ENCODE results near the gene FADD. TPM values are rescaled to one million over a fixed set of nuclear protein-coding genes. Genes with fewer than 3 reads are reported as not detected.
A peak's percentile ranks its signal among the peaks of the same experiment; 100 is the strongest.

FADD gene
- total RNA-seq, 2 donors from 2014 or later: 36.6 to 37.7 TPM

- peak; percentile 38 for DNase-seq
- TF ChIP-seq, protein P1, sequence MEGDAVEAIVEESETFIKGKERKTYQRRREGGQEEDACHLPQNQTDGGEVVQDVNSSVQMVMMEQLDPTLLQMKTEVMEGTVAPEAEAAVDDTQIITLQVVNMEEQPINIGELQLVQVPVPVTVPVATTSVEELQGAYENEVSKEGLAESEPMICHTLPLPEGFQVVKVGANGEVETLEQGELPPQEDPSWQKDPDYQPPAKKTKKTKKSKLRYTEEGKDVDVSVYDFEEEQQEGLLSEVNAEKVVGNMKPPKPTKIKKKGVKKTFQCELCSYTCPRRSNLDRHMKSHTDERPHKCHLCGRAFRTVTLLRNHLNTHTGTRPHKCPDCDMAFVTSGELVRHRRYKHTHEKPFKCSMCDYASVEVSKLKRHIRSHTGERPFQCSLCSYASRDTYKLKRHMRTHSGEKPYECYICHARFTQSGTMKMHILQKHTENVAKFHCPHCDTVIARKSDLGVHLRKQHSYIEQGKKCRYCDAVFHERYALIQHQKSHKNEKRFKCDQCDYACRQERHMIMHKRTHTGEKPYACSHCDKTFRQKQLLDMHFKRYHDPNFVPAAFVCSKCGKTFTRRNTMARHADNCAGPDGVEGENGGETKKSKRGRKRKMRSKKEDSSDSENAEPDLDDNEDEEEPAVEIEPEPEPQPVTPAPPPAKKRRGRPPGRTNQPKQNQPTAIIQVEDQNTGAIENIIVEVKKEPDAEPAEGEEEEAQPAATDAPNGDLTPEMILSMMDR (IDR thresholded peaks at IDR 0.05): no peak
- Histone ChIP-seq H3K4me1 (peaks cover 3% of the 10 kb centered on the region), H3K27ac (peak overlapping the region; percentile 88), H3K36me3 (no peaks in the 10 kb centered on the region), H3K27me3 (no peaks in the 10 kb centered on the region), H3K9ac (ENCODE audit: low read depth in 2 of 2, low read length in 2 of 2) (peak overlapping the region in 1 of 2 donors; percentile 38), H3K4me3 (no peak overlapping the region), H3K9me3 (no peaks in the 10 kb centered on the region)
- intact Hi-C loops (cut with DNase I): no loop called here
Measured at GRCh38 chr11:70226183-70226582, 23.1 kb downstream of the FADD start.

GRCh38 chr11:70226967-70227366, 23.9 kb downstream of the FADD start:
- Histone ChIP-seq H3K9ac (ENCODE audit: low read depth in 2 of 2, low read length in 2 of 2) (peak overlapping the region in 1 of 2 donors; percentile 38), H3K27me3 (no peaks in the 10 kb centered on the region), H3K9me3 (no peaks in the 10 kb centered on the region), H3K27ac (peak overlapping the region; percentile 88), H3K4me3 (no peak overlapping the region), H3K36me3 (no peaks in the 10 kb centered on the region), H3K4me1 (peaks cover 3% of the 10 kb centered on the region)
- intact Hi-C loops (cut with DNase I): no loop called here
- TF ChIP-seq, protein P1 (IDR thresholded peaks at IDR 0.05): peak; percentile 20
- no peak for DNase-seq

- Histone ChIP-seq H3K36me3 (no peaks in the 10 kb centered on the region), H3K4me1 (peaks cover 3% of the 10 kb centered on the region), H3K4me3 (no peak overlapping the region), H3K27ac (no peak overlapping the region), H3K9ac (ENCODE audit: low read depth in 2 of 2, low read length in 2 of 2) (no peak overlapping the region), H3K27me3 (no peaks in the 10 kb centered on the region), H3K9me3 (no peaks in the 10 kb centered on the region)
- TF ChIP-seq, protein P1 (IDR thresholded peaks at IDR 0.05): no peak
- intact Hi-C loops (cut with DNase I): no loop called here
- DNase-seq: no peak
Measured at GRCh38 chr11:70229737-70230136, 26.6 kb downstream of the FADD start.

- Histone ChIP-seq H3K9ac (ENCODE audit: low read depth in 2 of 2, low read length in 2 of 2) (no peak overlapping the region), H3K9me3 (no peaks in the 10 kb centered on the region), H3K4me3 (no peak overlapping the region), H3K36me3 (no peaks in the 10 kb centered on the region), H3K27me3 (no peaks in the 10 kb centered on the region), H3K4me1 (peaks cover 3% of the 10 kb centered on the region), H3K27ac (no peak overlapping the region)
- intact Hi-C loops (cut with DNase I): no loop called here
- TF ChIP-seq, protein P1 (IDR thresholded peaks at IDR 0.05): no peak
- no peak for DNase-seq
Measured at GRCh38 chr11:70230151-70230839, 27.2 kb downstream of the FADD start.

GRCh38 chr11:70230840-70231710, 28.0 kb downstream of the FADD start:
- Histone ChIP-seq H3K27ac (no peak overlapping the region), H3K36me3 (no peaks in the 10 kb centered on the region), H3K27me3 (no peaks in the 10 kb centered on the region), H3K9ac (ENCODE audit: low read depth in 2 of 2, low read length in 2 of 2) (no peak overlapping the region), H3K4me1 (peaks cover 3% of the 10 kb centered on the region), H3K9me3 (no peaks in the 10 kb centered on the region), H3K4me3 (no peak overlapping the region)
- TF ChIP-seq, protein P1 (IDR thresholded peaks at IDR 0.05): no peak
- DNase-seq: no peak
- intact Hi-C loops (cut with DNase I): no loop called here
